Sigmoid colon (tissue), 7 donors: ENCODE measurements around the gene SDK2. TPM values are rescaled to one million over a fixed set of nuclear protein-coding genes. Genes with fewer than 3 reads are reported as not detected.

Experiments used
- DNase-seq: peaks from one replicate; pipeline ENCODE4 v3.0.0-alpha.2; 2019
- H3K27ac ChIP-seq, 4 donors: fragments of 200-600 bp; sonication (generic); one replicate each; pipeline ENCODE4 v1.5.1; 2016 to 2019; ENCODE audit warnings: mild to moderate bottlenecking in 1 of 4
- H3K27me3 ChIP-seq, 3 donors: fragments of 200-600 bp; sonication (generic); one replicate each; pipeline ENCODE4 v1.5.1; 2019; ENCODE audit warnings: mild to moderate bottlenecking in 1 of 3
- H3K36me3 ChIP-seq, 4 donors: fragments of 200-600 bp; sonication (generic); one replicate each; pipeline ENCODE4 v1.5.1; 2016 to 2019
- H3K4me1 ChIP-seq, 4 donors: fragments of 200-600 bp; sonication (generic); one replicate each; pipeline ENCODE4 v1.5.1; 2017 to 2019
- H3K4me3 ChIP-seq, 4 donors: fragments of 200-600 bp; sonication (generic); one replicate each; pipeline ENCODE4 v1.5.1; 2017 to 2019; ENCODE audit warnings: mild to moderate bottlenecking in 2 of 4, moderate library complexity in 1 of 4
- H3K9me3 ChIP-seq, 4 donors: fragments of 200-600 bp in 3 of 4; sonication (generic) in 3 of 4; one replicate each; pipeline versions ENCODE4 v1.5.1 to v1.6.1; 2013 to 2019
- CTCF ChIP-seq, 4 experiments: fragments of 450-650 bp in 3 of 4; fragments of 200-600 bp in 1 of 4; IDR thresholded peaks; one replicate each; pipeline ENCODE4 v1.5.1; 2016 to 2019; ENCODE audit warnings: antibody characterized with exemption in 4 of 4, mild to moderate bottlenecking in 3 of 4, moderate library complexity in 2 of 4
- EP300 ChIP-seq, 4 donors: sonication (generic); formaldehyde crosslinking; IDR thresholded peaks; one replicate each; pipeline ENCODE4 v1.6.1; 2017; ENCODE audit warnings: antibody characterized with exemption in 4 of 4
- POLR2A ChIP-seq, 2 donors: fragments of 450-650 bp; IDR thresholded peaks; one replicate each; pipeline ENCODE4 v1.6.1; 2016; ENCODE audit warnings: antibody characterized with exemption in 2 of 2, mild to moderate bottlenecking in 2 of 2, moderate library complexity in 2 of 2
- POLR2AphosphoS5 ChIP-seq, 4 donors: sonication (generic); formaldehyde crosslinking; IDR thresholded peaks; one replicate each; pipeline ENCODE4 v1.6.1; 2017; ENCODE audit warnings: antibody characterized with exemption in 4 of 4
- WGBS, 2 donors: extraction: QIAGEN DNeasy Blood & Tissue Kit; methylation state at CpG; one replicate each; pipeline ENCODE4 v1.1.7; 2013; 5-methylcytosine and 5-hydroxymethylcytosine counted together
- intact Hi-C: fragments of 100-400 bp; cut with DNase I; formaldehyde crosslinking; loops from one replicate; pipeline ENCODE4 v1.15.1; 2023
- polyA plus RNA-seq, 3 donors: library from polyadenylated mRNA; stranded (reverse); fragments of 200-250 nt; gene quantifications; one replicate each; pipeline ENCODE4 v1.2.3, GENCODE V29; 2013
- total RNA-seq, 4 donors: library from RNA; depleted of rRNA; stranded (reverse); fragments of >200 nt; gene quantifications; one replicate each; pipeline ENCODE4 v1.1.0, GENCODE V29; 2016
- donor health status: healthy with polysubstance abuse.
- donor health status: Bipolar disorder and iron deficiency.
- donor health status: healthy.

SDK2 gene
- total and polyA plus RNA-seq, 7 donors = under 0.01 to 1.9 (median 0.71) TPM

GRCh38 chr17:73542323-73542722 is 101.9 kb downstream of the SDK2 start:
- DNase-seq = no peak
- intact Hi-C loops = no loop called here
- no peaks in the 10 kb centered on the region for H3K9me3 ChIP-seq
- TF ChIP-seq POLR2AphosphoS5 (IDR thresholded peaks at IDR 0.05) = no peak
- TF ChIP-seq EP300 (IDR thresholded peaks at IDR 0.05) = no peak
- no peak for TF ChIP-seq POLR2A (IDR thresholded peaks at IDR 0.05)
- no peak for TF ChIP-seq CTCF (IDR thresholded peaks at IDR 0.05)
- no peaks in the 10 kb centered on the region for H3K36me3 ChIP-seq
- 77 to 81% methylated on average over 9 of the region's 9 CpGs for WGBS, 2 donors
- H3K4me3 ChIP-seq = no peak overlapping the region
- no peaks in the 10 kb centered on the region for H3K27me3 ChIP-seq
- no peaks in the 10 kb centered on the region for H3K4me1 ChIP-seq
- no peak overlapping the region for H3K27ac ChIP-seq

GRCh38 chr17:73541561-73541981 is 102.7 kb downstream of the SDK2 start:
- H3K36me3 ChIP-seq = no peaks in the 10 kb centered on the region
- no peak overlapping the region for H3K4me3 ChIP-seq
- H3K9me3 ChIP-seq = no peaks in the 10 kb centered on the region
- H3K27me3 ChIP-seq = no peaks in the 10 kb centered on the region
- intact Hi-C loops = no loop called here
- no peak for TF ChIP-seq EP300 (IDR thresholded peaks at IDR 0.05)
- TF ChIP-seq POLR2AphosphoS5 (IDR thresholded peaks at IDR 0.05) = no peak
- TF ChIP-seq CTCF (IDR thresholded peaks at IDR 0.05) = no peak
- no peak for TF ChIP-seq POLR2A (IDR thresholded peaks at IDR 0.05)
- WGBS, 2 donors = 90 to 92% methylated on average over 16 of the region's 16 CpGs
- no peak for DNase-seq
- no peaks in the 10 kb centered on the region for H3K4me1 ChIP-seq
- H3K27ac ChIP-seq = no peak overlapping the region

GRCh38 chr17:73541111-73541510 is 103.1 kb downstream of the SDK2 start:
- Histone ChIP-seq H3K27me3 (no peaks in the 10 kb centered on the region), H3K9me3 (no peaks in the 10 kb centered on the region), H3K4me3 (no peak overlapping the region), H3K27ac (no peak overlapping the region), H3K36me3 (no peaks in the 10 kb centered on the region), H3K4me1 (no peaks in the 10 kb centered on the region)
- no peak for TF ChIP-seq CTCF (IDR thresholded peaks at IDR 0.05)
- TF ChIP-seq POLR2AphosphoS5 (IDR thresholded peaks at IDR 0.05) = no peak
- TF ChIP-seq EP300 (IDR thresholded peaks at IDR 0.05) = no peak
- TF ChIP-seq POLR2A (IDR thresholded peaks at IDR 0.05) = no peak
- 85 to 86% methylated on average over 6 of the region's 6 CpGs for WGBS, 2 donors
- DNase-seq = no peak
- intact Hi-C loops = no loop called here

GRCh38 chr17:73539166-73539565 is 105.1 kb downstream of the SDK2 start:
- no peak for TF ChIP-seq EP300 (IDR thresholded peaks at IDR 0.05)
- TF ChIP-seq POLR2A (IDR thresholded peaks at IDR 0.05) = no peak
- TF ChIP-seq POLR2AphosphoS5 (IDR thresholded peaks at IDR 0.05) = no peak
- no peak for TF ChIP-seq CTCF (IDR thresholded peaks at IDR 0.05)
- H3K9me3 ChIP-seq = no peaks in the 10 kb centered on the region
- H3K27me3 ChIP-seq = no peaks in the 10 kb centered on the region
- intact Hi-C loops = no loop called here
- H3K27ac ChIP-seq = no peak overlapping the region
- no peaks in the 10 kb centered on the region for H3K4me1 ChIP-seq
- no peak overlapping the region for H3K4me3 ChIP-seq
- no peaks in the 10 kb centered on the region for H3K36me3 ChIP-seq
- 53 to 62% methylated on average over 9 of the region's 9 CpGs for WGBS, 2 donors
- DNase-seq = no peak

- H3K4me3 ChIP-seq = no peak overlapping the region
- no peak overlapping the region for H3K27ac ChIP-seq
- no peak for DNase-seq
- no peaks in the 10 kb centered on the region for H3K27me3 ChIP-seq
- intact Hi-C loops = no loop called here
- 88 to 89% methylated on average over 7 of the region's 7 CpGs for WGBS, 2 donors
- H3K4me1 ChIP-seq = no peaks in the 10 kb centered on the region
- H3K9me3 ChIP-seq = no peaks in the 10 kb centered on the region
- TF ChIP-seq POLR2AphosphoS5 (IDR thresholded peaks at IDR 0.05) (no peak), CTCF (IDR thresholded peaks at IDR 0.05) (no peak), EP300 (IDR thresholded peaks at IDR 0.05) (no peak), POLR2A (IDR thresholded peaks at IDR 0.05) (no peak)
- H3K36me3 ChIP-seq = no peaks in the 10 kb centered on the region
Observed at GRCh38 chr17:73538445-73538844, 105.8 kb downstream of the SDK2 start.
